Esophagus squamous epithelium (tissue), 5 donors: Measurements from ENCODE around the gene INPP5D. TPM values are rescaled to one million over a fixed set of nuclear protein-coding genes. Genes with fewer than 3 reads are reported as not detected.
"Not testable (repeated sequence)": the region's sequence is repeated elsewhere in the genome, so short reads cannot be mapped to it uniquely, and the experiment has no call there.

Source experiments
- DNase-seq: peaks from one replicate; lab custom pipeline; 2025; lab: John Stamatoyannopoulos, UW
- H3K27ac ChIP-seq, 4 donors: fragments of 200-600 bp; sonication (generic); one replicate each; pipeline ENCODE4 v1.5.1; 2016 to 2019; ENCODE audit warnings: mild to moderate bottlenecking in 1 of 4
- H3K27me3 ChIP-seq, 4 donors: fragments of 200-600 bp; sonication (generic); 1 replicate in 3 of 4; 2 replicates in 1 of 4; pipeline versions ENCODE4 v1.5.1 to v1.6.0; 2017 to 2021; ENCODE audit warnings: antibody characterized with exemption in 1 of 4
- H3K36me3 ChIP-seq, 3 donors: fragments of 200-600 bp; sonication (generic); one replicate each; pipeline ENCODE4 v1.5.1; 2016 to 2019
- H3K4me1 ChIP-seq, 3 donors: fragments of 200-600 bp; sonication (generic); one replicate each; pipeline ENCODE4 v1.5.1; 2017 to 2019
- H3K4me3 ChIP-seq, 4 donors: fragments of 200-600 bp; sonication (generic); 1 replicate in 3 of 4; 2 replicates in 1 of 4; pipeline ENCODE4 v1.5.1; 2016 to 2019; ENCODE audit warnings: mild to moderate bottlenecking in 2 of 4, moderate library complexity in 1 of 4
- H3K9me3 ChIP-seq, 3 donors: fragments of 200-600 bp; sonication (generic); one replicate each; pipeline ENCODE4 v1.5.1; 2016 to 2019
- POLR2A ChIP-seq, 4 donors: fragments of 450-650 bp; IDR thresholded peaks; one replicate each; pipeline ENCODE4 v1.6.1; 2017; ENCODE audit warnings: antibody characterized with exemption in 4 of 4, mild to moderate bottlenecking in 4 of 4, moderate library complexity in 3 of 4
- WGBS, 2 donors: methylation state at CpG; one replicate each; pipeline ENCODE4 v1.1.5; 2018; 5-methylcytosine and 5-hydroxymethylcytosine counted together
- intact Hi-C: fragments of 100-400 bp; cut with DNase I; formaldehyde crosslinking; loops from one replicate; pipeline ENCODE4 v1.15.0; 2022
- total RNA-seq, 4 donors: library from RNA; depleted of rRNA; stranded (reverse); fragments of >200 nt; gene quantifications; one replicate each; pipeline ENCODE4 v1.1.0, GENCODE V29; 2016
- TF ChIP-seq, protein P1 (sequence below), 6 experiments: fragments of 450-650 bp in 4 of 6; fragments of 200-600 bp in 2 of 6; sonication (generic) in 2 of 6; IDR thresholded peaks; one replicate each; pipeline ENCODE4 v1.5.1; 2016 to 2019; ENCODE audit warnings: antibody characterized with exemption in 6 of 6, mild to moderate bottlenecking in 4 of 6, moderate library complexity in 4 of 6
- donor health status: DM: yes; HTN: yes; CAD: no.

The INPP5D gene
- total RNA-seq, 4 donors from 2014 or later, result 2.2 to 36.0 (median 10.2) TPM

DNA sequence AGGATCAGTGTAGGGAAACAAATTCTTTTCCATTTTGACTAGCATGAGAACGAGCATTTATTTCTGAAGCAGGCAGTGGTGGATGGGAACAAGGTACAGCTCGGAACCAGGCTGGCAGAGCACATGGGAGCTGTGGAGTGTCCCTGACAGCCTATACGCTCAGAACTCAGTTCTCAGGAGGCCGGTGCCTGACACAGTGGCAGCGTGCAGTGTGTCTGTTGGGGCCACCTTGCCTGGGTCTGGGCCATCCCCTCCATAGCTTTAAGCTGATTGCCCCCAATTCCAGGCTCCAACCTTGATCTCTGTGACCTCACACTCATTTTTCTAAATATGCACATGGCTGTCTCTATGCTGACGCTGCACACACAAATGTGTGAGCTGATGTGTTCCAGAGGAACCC lies 136.9 kb downstream of the INPP5D start:
- Histone ChIP-seq H3K4me3 (no peak overlapping the region), H3K27ac (no peak overlapping the region), H3K9me3 (no peaks in the 10 kb centered on the region), H3K27me3 (no peaks in the 10 kb centered on the region), H3K4me1 (no peaks in the 10 kb centered on the region), H3K36me3 (peaks cover 0 to 38% (median 0%) of the 10 kb centered on the region in 3 donors)
- TF ChIP-seq POLR2A (IDR thresholded peaks at IDR 0.05), result no peak
- TF ChIP-seq, protein P1, sequence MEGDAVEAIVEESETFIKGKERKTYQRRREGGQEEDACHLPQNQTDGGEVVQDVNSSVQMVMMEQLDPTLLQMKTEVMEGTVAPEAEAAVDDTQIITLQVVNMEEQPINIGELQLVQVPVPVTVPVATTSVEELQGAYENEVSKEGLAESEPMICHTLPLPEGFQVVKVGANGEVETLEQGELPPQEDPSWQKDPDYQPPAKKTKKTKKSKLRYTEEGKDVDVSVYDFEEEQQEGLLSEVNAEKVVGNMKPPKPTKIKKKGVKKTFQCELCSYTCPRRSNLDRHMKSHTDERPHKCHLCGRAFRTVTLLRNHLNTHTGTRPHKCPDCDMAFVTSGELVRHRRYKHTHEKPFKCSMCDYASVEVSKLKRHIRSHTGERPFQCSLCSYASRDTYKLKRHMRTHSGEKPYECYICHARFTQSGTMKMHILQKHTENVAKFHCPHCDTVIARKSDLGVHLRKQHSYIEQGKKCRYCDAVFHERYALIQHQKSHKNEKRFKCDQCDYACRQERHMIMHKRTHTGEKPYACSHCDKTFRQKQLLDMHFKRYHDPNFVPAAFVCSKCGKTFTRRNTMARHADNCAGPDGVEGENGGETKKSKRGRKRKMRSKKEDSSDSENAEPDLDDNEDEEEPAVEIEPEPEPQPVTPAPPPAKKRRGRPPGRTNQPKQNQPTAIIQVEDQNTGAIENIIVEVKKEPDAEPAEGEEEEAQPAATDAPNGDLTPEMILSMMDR (IDR thresholded peaks at IDR 0.05), result no peak
- WGBS, 2 donors, result 83 to 97% methylated on average over 1 to 6 of the region's 6 CpGs
- intact Hi-C loops, result no loop called here
- no peak for DNase-seq

GRCh38 chr2:233198026-233198425 lies 137.9 kb downstream of the INPP5D start:
- Histone ChIP-seq H3K4me1 (no peaks in the 10 kb centered on the region), H3K27ac (no peak overlapping the region), H3K9me3 (peaks cover 0 to 6% (median under 1%) of the 10 kb centered on the region in 3 donors), H3K36me3 (peaks cover 0 to 48% (median 0%) of the 10 kb centered on the region in 3 donors), H3K27me3 (no peaks in the 10 kb centered on the region), H3K4me3 (no peak overlapping the region)
- DNase-seq, result no peak
- TF ChIP-seq POLR2A (IDR thresholded peaks at IDR 0.05), result no peak
- TF ChIP-seq, protein P1 (IDR thresholded peaks at IDR 0.05), result no peak
- intact Hi-C loops, result no loop called here
- 72% methylated on average over 6 of the region's 12 CpGs; no CpG with 5 or more reads in 1 of the 2 donors for WGBS, 2 donors

DNA sequence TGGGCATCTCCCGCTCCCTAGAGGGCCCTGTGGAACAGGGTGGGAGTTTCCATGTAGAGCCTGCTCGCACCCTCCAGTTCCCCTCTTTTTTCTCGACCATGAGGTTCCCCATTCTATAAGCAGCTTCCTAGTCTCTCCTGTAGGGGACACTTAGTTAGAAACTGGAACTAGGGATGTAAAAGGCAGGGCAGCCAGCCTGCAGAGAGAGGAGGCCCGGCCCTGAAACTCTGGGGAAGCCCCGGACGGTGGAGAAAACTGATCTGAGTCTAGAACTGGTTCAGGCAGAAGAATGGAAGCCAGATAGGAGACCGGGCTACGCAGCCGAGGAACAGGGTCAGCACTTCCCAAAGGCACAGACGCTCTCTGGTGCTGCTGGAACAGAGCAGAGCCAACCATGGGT lies 139.7 kb downstream of the INPP5D start:
- H3K4me1 ChIP-seq, result no peaks in the 10 kb centered on the region
- no peaks in the 10 kb centered on the region for H3K27me3 ChIP-seq
- peaks cover 0 to 13% (median 6%) of the 10 kb centered on the region in 3 donors for H3K9me3 ChIP-seq
- intact Hi-C loops, result no loop called here
- WGBS, 2 donors, result 83 to 87% methylated on average over 9 of the region's 10 CpGs
- peaks cover 0 to 62% (median 0%) of the 10 kb centered on the region in 3 donors for H3K36me3 ChIP-seq
- TF ChIP-seq, protein P1 (IDR thresholded peaks at IDR 0.05), result no peak
- TF ChIP-seq POLR2A (IDR thresholded peaks at IDR 0.05), result no peak
- H3K27ac ChIP-seq, result no peak overlapping the region
- H3K4me3 ChIP-seq, result no peak overlapping the region
- DNase-seq, result no peak

- WGBS, 2 donors, result 94 to 100% methylated on average over 1 to 4 of the region's 5 CpGs
- H3K27ac ChIP-seq, H3K4me1 ChIP-seq, H3K4me3 ChIP-seq, H3K27me3 ChIP-seq, intact Hi-C loops, DNase-seq: not testable (repeated sequence)
- H3K9me3 ChIP-seq, result peaks cover 0 to 13% (median 6%) of the 10 kb centered on the region in 3 donors
- H3K36me3 ChIP-seq, result peaks cover 0 to 53% (median 0%) of the 10 kb centered on the region in 3 donors
These were observed 140.6 kb downstream of the INPP5D start for GRCh38 chr2:233200790-233201189.

DNA sequence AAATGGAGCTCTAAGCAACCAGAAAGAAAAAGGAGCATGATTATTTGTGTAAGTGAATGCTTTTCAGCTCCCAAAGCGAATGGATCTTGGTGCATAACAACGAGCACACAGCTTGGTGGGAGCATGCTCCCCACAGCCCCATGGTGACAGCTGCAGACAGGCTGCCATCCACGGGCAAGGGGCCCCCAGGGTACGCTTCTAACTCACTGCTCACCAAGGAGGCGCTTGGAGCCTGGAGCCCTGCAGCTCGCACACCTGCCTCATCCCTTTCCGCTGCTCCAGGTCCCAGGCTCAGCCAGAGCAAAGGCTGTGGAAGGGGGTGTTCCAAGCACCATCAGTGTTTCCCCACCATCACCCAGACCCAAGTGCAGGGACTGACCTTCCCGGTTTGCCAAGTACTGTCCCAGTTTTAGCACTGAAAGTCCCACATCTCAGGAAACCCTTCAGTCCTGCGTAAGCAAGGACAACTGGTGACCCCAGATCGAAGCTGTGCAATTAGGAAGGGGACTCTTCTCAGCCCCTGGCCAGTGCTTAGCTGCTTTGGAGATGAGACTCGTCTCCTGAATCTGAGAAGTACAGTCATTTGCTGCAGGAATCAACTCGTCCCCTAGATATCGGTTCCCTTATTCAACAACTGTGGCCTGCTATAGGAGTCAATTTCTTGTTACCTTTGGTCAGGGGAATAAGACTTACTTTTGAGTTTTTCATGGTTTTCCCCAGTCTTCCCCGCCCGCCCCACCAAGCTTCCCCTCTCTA lies 141.3 kb downstream of the INPP5D start:
- Histone ChIP-seq H3K4me3 (no peak overlapping the region), H3K36me3 (peaks cover 0 to 46% (median 0%) of the 10 kb centered on the region in 3 donors), H3K4me1 (no peaks in the 10 kb centered on the region), H3K27me3 (no peaks in the 10 kb centered on the region), H3K27ac (no peak overlapping the region), H3K9me3 (peaks cover 0 to 13% (median 6%) of the 10 kb centered on the region in 3 donors)
- 82 to 89% methylated on average over 8 to 10 of the region's 15 CpGs for WGBS, 2 donors
- DNase-seq, result no peak
- TF ChIP-seq, protein P1 (IDR thresholded peaks at IDR 0.05), result no peak
- no peak for TF ChIP-seq POLR2A (IDR thresholded peaks at IDR 0.05)
- intact Hi-C loops, result no loop called here
